Endothelial cell (in vitro differentiated cells): Measurements from ENCODE around the gene TBKBP1. TPM values are rescaled to one million over a fixed set of nuclear protein-coding genes. Genes with fewer than 3 reads are reported as not detected.

Source experiments
- DNase-seq: peaks from one replicate; pipeline ENCODE4 v3.0.0; 2021; ENCODE audit warnings: low spot score
- H3K27ac Mint-ChIP-seq: one replicate; pipeline ENCODE4 v1.8.0; 2021; ENCODE audit warnings: mixed read lengths, inconsistent platforms; ENCODE audit not compliant: unreplicated experiment
- H3K27me3 Mint-ChIP-seq: one replicate; pipeline ENCODE4 v1.8.0; 2021; ENCODE audit warnings: mild to moderate bottlenecking, moderate library complexity, mixed read lengths, inconsistent platforms; ENCODE audit not compliant: unreplicated experiment
- H3K36me3 Mint-ChIP-seq: one replicate; pipeline ENCODE4 v1.8.0; 2021; ENCODE audit warnings: mild to moderate bottlenecking, low read depth, mixed read lengths, inconsistent platforms; ENCODE audit not compliant: unreplicated experiment
- H3K4me1 Mint-ChIP-seq: one replicate; pipeline ENCODE4 v1.8.0; 2021; ENCODE audit warnings: mild to moderate bottlenecking, mixed read lengths, inconsistent platforms; ENCODE audit not compliant: unreplicated experiment
- H3K4me3 Mint-ChIP-seq: one replicate; pipeline ENCODE4 v1.8.0; 2021; ENCODE audit warnings: mild to moderate bottlenecking, mixed read lengths, inconsistent platforms; ENCODE audit not compliant: unreplicated experiment
- H3K9me3 Mint-ChIP-seq: one replicate; pipeline ENCODE4 v1.8.0; 2021; ENCODE audit warnings: mixed read lengths, inconsistent platforms; ENCODE audit not compliant: unreplicated experiment
- CTCF ChIP-seq: fragments of 200-600 bp; sonication (generic); IDR thresholded peaks from one replicate; pipeline ENCODE4 v1.5.0; 2021; ENCODE audit warnings: antibody characterized with exemption; ENCODE audit not compliant: unreplicated experiment
- total RNA-seq: library from RNA; stranded (reverse); fragmentation: NEBNext Ultra II Directional; extraction: Animal tissue kit (Norgen Biotek cat#: 25700); gene quantifications from one replicate; pipeline ENCODE4 v1.2.1, GENCODE V29; 2021; ENCODE audit not compliant: unreplicated experiment

TBKBP1 gene
- total RNA-seq, 1 donor from 2014 or later, result 31.4 TPM

GRCh38 chr17:47695429-47696376 is 1.7 kb downstream of the TBKBP1 start:
- DNase-seq, result peak; percentile 50
- H3K27me3 Mint-ChIP-seq, result peaks cover 5% of the 10 kb centered on the region
- peaks cover 46% of the 10 kb centered on the region for H3K4me1 Mint-ChIP-seq
- peaks cover 17% of the 10 kb centered on the region for H3K36me3 Mint-ChIP-seq
- H3K9me3 Mint-ChIP-seq, result no peaks in the 10 kb centered on the region
- peak overlapping the region; percentile 96 for H3K4me3 Mint-ChIP-seq
- TF ChIP-seq CTCF, result no peak
- H3K27ac Mint-ChIP-seq, result peak overlapping the region; percentile 87

GRCh38 chr17:47696717-47697642 is 3.0 kb downstream of the TBKBP1 start:
- peaks cover 5% of the 10 kb centered on the region for H3K27me3 Mint-ChIP-seq
- peaks cover 38% of the 10 kb centered on the region for H3K4me1 Mint-ChIP-seq
- no peak for DNase-seq
- peak overlapping the region; percentile 16 for H3K4me3 Mint-ChIP-seq
- TF ChIP-seq CTCF, result no peak
- H3K27ac Mint-ChIP-seq, result peak overlapping the region; percentile 20
- peaks cover 21% of the 10 kb centered on the region for H3K36me3 Mint-ChIP-seq
- no peaks in the 10 kb centered on the region for H3K9me3 Mint-ChIP-seq

- peaks cover 21% of the 10 kb centered on the region for H3K36me3 Mint-ChIP-seq
- H3K4me1 Mint-ChIP-seq, result peaks cover 29% of the 10 kb centered on the region
- no peak for TF ChIP-seq CTCF
- no peak for DNase-seq
- H3K27me3 Mint-ChIP-seq, result peaks cover 5% of the 10 kb centered on the region
- no peak overlapping the region for H3K27ac Mint-ChIP-seq
- no peaks in the 10 kb centered on the region for H3K9me3 Mint-ChIP-seq
- H3K4me3 Mint-ChIP-seq, result no peak overlapping the region
These were observed 4.1 kb downstream of the TBKBP1 start for GRCh38 chr17:47697906-47698711.

GRCh38 chr17:47698749-47699535 is 5.0 kb downstream of the TBKBP1 start:
- Mint-ChIP-seq H3K9me3 (no peaks in the 10 kb centered on the region), H3K27me3 (peaks cover 5% of the 10 kb centered on the region), H3K4me3 (no peak overlapping the region), H3K4me1 (peaks cover 28% of the 10 kb centered on the region), H3K27ac (no peak overlapping the region), H3K36me3 (peaks cover 26% of the 10 kb centered on the region)
- DNase-seq, result peak; percentile 82
- TF ChIP-seq CTCF, result peak; percentile 99
